ENCODE results near the gene WFDC1.

DNA sequence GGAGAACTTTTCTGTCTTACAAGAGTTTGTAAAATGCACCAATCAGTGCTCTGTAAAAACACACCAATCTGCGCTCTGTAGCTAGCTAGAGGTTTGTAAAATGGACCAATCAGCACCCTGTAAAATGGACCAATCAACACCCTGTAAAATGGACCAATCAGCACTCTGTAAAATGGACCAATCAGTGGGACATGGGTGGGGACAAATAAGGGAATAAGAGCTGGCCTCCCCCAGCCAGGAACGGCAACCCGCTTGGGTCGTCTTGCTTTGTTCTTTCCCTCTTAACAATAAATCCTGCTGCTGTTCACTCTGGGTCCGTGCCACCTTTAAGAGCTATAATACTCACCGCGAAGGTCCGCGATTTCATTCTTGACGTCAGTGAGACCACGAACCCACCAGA lies 36.4 kb upstream of the WFDC1 start:
- TF ChIP-seq, protein P1, sequence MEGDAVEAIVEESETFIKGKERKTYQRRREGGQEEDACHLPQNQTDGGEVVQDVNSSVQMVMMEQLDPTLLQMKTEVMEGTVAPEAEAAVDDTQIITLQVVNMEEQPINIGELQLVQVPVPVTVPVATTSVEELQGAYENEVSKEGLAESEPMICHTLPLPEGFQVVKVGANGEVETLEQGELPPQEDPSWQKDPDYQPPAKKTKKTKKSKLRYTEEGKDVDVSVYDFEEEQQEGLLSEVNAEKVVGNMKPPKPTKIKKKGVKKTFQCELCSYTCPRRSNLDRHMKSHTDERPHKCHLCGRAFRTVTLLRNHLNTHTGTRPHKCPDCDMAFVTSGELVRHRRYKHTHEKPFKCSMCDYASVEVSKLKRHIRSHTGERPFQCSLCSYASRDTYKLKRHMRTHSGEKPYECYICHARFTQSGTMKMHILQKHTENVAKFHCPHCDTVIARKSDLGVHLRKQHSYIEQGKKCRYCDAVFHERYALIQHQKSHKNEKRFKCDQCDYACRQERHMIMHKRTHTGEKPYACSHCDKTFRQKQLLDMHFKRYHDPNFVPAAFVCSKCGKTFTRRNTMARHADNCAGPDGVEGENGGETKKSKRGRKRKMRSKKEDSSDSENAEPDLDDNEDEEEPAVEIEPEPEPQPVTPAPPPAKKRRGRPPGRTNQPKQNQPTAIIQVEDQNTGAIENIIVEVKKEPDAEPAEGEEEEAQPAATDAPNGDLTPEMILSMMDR (IDR thresholded peaks at IDR 0.05), result no peak
- no peak for TF ChIP-seq POLR2AphosphoS5 (IDR thresholded peaks at IDR 0.05)
